Measurements from ENCODE around the gene BICDL1.
A peak's percentile ranks its signal among the peaks of the same experiment; 100 is the strongest.

BICDL1 gene

DNA sequence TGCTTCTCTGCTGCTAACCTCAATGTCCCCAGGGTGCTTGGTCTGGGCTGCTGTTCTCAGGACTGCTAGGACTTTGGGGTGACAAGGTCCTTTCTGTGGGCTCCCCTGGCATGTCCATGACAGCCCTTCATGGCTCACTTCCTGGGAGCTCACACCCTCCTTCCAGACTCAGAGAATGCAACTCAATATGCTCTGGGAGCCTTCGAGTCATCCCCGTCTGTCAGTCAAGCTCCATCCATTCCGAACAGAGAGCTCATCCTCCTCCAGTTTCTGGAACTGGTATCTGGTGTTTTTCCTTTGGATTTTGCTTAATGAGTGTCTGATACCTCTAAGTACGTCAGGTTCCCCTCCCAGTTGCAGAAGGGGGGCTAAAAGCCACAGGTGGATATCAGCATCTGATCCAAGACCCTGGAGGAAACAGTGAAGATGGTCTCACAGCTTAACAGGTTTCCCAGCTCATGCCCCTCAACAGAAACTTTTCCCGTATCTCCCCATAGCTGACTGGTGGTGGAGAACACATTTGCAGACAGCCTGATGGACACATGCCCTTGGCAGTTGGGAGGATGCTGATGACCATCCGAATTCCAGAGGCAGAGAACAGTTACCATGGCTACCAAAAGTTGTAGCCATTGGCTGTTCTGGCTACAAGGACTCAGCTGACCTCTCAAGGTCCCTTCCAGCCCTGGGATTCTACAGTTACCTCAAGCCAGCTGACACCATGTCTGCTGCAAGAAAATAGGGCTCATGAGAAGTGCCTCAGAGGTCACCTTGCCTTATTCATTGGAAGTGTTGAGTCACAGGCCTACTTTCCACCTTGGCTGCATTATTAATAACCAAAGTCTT lies 137.0 kb downstream of the BICDL1 start:
- DNase-seq (ENCODE audit: low spot score) = peak; percentile 40

DNA sequence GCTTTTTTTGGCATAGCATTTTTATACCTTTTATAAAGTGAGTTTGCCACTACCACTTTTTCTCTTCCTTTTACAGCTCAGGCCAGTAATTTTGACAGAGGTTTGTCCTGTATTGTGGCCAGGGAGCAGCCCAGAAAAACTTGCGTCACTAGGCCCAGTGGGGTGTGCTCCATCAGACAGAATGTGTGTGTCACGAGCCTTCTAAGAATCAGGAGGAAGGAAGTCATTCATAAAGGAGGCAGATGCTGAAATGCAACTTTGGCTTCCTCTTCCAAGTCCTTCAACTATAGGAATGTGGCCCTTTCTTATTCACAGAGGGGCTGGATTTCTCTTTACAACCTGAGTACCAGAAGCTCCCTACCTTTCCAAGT lies 137.6 kb downstream of the BICDL1 start:
- peak; percentile 54 for DNase-seq (ENCODE audit: low spot score)

DNA sequence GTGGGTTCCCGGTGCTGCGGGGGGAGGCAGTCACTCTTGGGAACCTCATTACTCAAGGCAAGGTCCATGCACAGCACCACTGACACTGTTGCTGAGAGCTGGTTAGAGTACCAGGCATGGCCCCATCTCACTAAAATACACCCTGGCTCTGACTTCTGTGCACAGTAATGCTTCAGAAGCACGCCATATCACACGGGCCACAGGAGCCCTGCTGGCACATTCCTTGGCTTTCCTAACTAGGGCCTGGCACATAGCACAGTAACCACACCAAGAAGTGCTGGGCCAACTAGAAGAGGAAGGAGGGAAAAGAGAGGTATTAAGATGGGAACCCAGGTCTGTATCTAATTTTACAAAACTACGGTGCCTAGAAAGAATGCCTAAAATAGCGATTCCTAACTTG lies 141.0 kb downstream of the BICDL1 start:
- DNase-seq (ENCODE audit: low spot score) = no peak

DNA sequence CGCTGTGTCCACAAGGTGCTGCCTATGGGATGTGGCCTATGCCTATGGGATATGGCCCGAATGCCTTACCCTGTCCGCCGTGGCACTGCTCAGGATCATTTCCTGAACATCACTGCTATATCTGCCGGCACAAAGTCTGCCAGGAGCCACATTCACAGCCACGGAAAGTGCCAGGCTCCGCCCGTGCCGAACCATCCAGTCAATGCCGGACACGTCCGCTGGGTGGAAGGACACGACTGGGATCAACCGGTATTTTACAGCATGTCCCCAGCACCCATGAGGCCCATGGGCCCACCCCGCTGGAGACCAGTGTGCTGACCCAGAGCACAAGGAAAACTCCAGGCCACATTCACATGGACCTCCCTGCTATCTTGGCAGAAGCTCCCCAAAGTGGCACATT lies 142.1 kb downstream of the BICDL1 start:
- DNase-seq (ENCODE audit: low spot score) = no peak

DNA sequence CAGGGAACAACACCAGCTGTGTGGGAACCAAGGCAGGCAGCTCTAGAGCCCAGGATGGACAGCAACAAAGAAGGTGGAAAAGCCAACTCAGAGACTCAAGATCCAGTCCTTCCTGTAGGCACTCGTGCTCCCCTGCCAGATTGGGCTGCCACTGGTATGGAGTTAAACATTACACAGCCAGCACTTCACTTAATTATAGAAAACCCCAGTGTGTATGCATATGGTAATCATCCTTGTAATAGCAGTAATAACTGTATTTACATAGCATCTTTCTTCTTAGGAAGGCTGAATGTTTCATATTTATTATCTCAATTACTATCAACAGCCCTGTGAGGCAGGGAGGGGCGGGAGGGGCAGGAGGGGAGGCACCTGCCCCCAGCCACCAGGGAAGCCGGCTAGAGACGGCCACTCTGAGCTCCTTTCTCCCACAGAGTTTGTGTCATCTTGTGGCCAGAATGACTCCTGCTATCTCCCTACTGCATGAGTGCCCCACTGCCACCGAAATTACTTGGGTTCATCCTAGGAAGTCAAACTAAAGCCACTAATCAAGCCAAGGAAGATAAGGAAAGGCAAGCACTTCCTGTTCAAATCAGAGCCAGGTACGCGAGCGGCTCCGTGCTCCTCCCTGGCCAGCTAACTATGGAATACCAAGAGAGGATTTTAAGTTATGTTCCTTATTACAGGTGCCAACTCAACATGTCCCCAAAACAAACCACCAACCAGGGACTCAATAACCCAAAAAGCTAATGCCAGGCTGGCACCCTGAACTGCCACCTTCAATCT lies 143.2 kb downstream of the BICDL1 start:
- DNase-seq (ENCODE audit: low spot score) = no peak

DNA sequence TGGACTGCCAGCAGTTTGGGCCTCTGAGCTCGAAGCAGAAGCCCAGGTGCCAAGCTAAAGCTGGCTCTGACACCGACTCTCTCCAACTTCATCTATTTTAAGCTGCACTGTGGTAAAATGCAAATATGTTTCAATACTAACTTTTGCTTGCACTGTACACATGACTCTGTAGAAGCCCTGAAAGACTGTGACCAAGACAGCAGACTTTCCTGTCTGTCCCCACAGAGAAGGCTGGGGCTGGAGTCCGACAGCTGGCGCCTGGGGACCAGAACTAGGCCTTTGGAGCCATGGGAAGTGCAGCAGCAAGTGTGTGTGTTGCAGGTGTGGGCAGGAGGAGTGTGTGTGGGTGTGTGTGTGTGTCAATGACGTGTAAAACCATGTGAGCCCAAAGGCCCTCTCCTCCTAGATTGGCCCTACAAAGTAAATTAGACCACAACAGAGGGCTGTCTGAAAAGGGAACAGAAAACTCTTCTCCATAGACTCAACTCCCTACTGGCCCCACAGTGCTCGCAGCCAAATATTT lies 143.9 kb downstream of the BICDL1 start:
- DNase-seq (ENCODE audit: low spot score) = no peak

DNA sequence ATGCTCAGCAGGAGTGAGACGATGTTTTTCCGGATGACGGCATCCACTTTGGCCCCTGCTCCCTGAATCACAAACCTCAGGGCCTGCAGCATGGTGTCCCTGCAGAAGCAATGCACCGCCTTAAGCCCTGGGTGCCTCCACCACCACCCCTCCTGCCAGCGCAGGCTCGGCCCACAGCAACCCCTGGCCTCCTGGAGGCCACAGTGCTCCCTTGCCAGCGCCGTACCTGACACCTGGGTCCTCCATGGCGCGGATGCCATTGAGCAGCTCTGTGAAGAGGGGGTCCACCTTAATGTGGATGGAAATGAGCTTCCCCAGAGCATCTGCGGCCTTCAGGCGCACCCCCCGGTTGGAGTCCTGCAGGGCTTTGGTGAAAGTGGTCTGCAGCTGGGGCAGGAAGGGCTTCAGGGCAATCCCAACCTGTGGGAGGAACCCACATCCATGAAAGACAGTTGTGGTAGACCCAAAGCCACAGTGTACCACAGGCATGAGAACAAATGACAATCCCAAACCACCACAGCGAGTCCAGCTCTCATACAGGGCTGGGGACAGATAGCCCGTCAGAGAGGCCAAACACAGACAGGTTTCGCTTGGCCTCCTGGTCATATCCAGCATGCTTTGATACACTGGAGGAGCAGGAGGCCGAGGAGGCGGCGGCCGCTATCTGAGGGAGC lies 145.4 kb downstream of the BICDL1 start:
- no peak for DNase-seq (ENCODE audit: low spot score)

DNA sequence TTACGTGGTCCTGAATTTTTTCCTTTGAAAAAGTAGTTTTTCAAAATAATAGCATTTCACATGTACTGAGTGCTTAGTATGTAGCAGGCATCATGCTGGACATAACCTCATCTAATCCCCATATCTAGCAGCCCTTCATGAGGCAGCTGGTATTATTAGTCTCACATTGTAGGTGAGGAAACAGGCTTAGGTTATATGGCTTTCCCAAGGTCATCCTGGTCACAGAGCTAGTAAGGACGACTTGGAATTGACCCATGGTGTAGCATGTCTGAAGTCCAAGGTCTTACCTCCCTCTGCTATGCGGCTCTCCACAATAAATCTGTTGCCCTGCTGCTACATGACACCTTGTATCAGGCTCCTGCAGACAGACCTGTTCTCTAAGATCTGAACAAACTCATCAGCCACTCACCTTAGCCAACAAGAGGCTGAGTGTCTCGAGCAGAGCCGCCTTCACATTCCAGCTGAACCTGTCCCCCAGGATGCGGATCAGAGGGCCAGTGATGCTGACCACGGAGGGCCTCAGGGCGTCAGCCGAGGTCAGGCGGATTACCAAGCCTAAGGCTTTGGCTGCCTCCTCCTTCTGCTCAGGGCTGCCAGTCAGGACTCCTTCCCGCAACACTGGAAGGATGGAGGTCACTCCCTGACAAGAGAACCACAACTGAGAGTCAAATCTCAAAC lies 147.2 kb downstream of the BICDL1 start:
- DNase-seq (ENCODE audit: low spot score) = no peak

DNA sequence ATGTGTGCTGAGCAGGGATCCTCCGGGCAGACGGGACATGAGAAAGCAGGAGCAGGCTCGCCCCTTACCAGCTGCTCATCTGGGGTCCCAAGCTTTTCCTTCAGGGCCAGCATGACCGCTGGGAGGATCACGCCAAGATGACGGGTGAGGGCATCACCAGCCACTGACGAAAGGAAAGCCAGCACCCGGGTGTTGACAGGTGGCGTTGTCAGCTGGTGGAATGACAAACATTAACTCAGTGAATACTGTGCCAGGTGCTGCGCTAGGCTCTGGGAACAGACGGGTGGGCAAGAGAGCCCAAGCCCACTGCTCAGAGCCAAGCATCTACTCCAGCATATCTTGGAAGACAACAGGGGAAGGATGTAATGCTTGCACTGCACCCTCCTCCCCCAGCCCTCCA lies 148.8 kb downstream of the BICDL1 start:
- no peak for DNase-seq (ENCODE audit: low spot score)

DNA sequence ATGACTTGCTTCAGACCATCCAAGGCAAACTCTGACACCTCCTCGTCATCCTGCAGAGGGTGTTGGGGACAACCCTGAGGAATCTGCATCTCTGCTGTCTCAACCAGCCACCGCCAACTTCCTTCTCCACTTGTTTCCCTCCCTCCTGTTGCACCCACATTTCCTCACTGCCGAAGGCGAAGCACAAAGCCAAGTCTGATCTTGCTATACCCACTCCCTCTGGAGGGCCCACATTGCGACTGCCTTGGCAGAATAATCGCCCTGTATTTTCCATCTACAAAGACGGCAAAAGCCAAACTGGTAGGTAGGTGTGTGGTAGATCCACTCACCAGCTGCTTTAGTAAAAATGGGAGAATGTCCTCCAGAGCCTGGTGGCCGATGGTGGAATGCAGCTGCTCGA lies 149.3 kb downstream of the BICDL1 start:
- no peak for DNase-seq (ENCODE audit: low spot score)

DNA sequence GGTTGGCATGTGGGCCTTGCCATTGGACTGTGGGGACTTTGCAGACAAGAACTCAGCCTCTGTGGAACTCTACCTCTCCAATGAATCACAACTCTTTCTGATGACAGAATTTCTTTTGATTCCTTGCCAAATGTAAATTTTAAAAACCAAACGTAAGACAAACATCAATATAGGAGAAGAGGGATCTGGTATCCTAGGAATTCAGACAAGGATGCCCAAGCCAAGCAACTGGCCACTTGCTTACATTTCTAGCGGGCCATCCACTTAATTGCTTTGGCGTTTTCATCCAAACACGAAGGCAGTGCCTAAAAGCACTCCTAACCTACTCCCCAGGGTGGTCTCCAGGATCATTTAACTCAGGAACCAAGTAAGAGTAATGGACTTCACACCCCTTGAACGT lies 150.9 kb downstream of the BICDL1 start:
- DNase-seq (ENCODE audit: low spot score) = no peak

DNA sequence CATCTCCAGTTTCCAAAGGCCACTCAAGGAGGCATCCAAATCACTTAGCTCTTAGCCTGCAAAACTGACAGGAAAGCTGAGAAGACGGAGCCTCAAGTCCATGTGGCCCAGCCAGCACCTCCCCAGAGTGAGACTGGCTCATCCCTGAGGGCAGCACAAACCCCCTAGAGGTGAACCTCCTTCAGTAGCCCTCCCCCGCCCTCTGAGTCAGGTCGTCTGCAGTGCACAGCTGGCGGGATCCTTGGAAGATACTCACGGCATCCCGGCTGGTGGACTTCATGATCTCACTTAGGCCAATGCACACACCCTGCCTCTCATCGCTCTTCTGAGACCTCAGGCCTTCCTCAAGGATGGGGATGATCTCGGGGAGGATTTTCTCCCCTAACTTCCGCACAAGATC lies 151.6 kb downstream of the BICDL1 start:
- no peak for DNase-seq (ENCODE audit: low spot score)

DNA sequence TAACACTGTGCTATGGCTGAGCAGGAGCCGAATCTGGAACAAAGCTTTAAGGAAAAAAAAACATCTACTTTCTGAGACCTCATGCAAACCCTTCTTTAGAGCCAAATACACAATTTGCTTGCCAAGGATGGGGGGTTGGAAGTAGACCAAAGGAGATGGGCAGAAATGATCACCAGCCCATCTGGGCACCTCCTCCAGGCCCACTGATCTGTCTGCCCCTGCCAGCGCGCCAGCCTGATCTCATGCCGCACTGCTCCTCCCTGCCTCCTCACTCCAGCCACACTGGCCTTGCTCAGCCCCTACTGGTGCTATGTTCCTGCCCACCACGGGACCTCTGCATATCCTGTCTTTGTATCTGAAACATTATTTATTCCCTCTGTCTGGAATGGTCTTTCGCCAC lies 152.3 kb downstream of the BICDL1 start:
- peak; percentile 15 for DNase-seq (ENCODE audit: low spot score)

DNA sequence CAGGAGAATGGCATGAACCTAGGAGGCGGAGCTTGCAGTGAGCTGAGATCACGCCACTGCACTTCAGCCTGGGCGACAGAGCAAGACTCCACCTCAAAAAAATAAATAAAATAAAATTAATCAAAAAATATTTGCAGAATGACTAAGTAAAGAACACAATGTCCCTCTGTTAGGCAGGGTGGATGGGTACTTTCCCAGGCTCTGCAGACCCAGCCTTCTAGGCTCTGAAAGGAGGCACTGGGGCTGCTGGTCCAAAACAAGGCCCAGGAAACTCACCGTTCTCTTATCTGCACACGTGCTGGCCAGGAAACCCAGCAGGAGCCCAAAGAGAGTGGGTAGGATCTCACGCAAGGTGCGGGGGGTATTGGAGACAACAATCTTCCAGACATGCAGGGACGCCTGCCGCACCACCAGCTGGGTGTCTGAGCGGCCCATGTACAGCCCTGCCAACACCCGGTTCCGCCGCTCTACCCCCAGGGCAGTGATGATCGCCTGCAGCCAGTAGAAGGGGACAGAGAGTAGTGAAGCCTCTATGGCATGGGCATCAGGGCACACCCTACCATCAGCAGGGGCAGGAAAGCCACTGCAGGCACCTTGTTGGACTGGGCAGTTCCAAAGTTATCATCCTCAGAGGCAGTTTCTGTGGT lies 153.3 kb downstream of the BICDL1 start:
- no peak for DNase-seq (ENCODE audit: low spot score)
